ENCODE measurements around the gene CAVIN1.
"Not testable (repeated sequence)": the region's sequence is repeated elsewhere in the genome, so short reads cannot be mapped to it uniquely, and the experiment has no call there.

CAVIN1 gene

DNA sequence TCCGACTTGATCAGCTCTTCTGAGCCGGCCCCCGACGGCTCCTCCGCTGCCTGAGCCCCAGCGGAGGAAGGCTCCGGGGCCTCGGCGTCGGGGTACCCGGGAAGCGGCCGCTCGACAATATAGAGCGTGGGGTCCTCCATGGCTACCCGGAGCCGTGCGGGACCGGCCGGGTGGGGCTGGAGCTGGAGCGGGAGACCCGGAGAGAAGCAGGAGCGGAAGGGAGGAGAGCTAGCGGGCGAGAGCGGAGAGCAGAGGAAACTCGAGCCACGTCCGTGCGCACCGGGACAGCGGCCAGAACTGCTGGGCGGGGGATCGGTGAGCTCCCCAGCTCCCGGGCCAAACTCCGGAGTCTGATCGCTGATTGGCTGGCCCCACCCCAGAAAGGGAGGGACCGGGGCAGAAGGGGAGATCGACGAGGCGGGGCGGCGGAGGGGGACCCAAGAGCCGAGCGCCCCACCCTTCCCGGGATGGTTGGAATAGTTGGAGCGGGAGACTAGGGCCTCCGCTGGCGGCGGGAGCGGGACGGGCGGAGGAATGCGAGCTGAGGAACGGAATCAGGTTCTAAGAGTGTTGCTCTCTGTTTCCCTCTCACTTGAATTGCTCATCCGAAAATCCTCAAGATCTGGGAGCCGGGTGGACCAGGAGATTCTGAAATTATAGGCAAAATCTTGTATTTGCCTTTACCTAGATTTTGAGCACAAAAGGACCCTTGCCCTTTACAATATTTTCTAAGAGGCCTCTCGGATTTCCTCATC, at the start of gene CAVIN1:
Gene CAVIN1 (minus strand): TSS at position 299 of the 755 bp plus-strand sequence. CDS start 159 bp downstream, at position 140.
- DNase-seq, result no peak

GRCh38 chr17:42467889-42468288, 44.8 kb upstream of the CAVIN1 start:
- DNase-seq, result no peak

DNA sequence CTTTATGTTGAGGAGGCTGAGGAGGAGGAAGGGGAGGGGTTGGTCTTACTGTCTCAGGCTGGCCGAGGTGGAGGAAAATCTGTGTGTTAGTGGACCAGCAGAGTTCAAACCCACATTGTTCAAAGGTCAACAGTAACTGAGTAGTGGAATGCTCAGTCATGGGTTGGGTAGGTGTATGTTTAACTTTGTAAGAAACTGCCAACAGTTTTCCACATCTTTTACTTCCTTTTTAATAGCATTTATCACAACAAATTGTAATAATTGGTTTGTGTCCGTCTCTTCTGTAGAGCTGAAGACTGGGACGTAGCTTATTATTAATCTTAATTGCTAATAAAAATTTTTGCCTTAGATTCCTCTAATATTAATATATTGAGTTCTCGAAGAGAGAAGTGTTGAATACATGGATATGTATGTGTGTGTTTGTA, 40.9 kb upstream of the CAVIN1 start:
- no peak for DNase-seq

DNA sequence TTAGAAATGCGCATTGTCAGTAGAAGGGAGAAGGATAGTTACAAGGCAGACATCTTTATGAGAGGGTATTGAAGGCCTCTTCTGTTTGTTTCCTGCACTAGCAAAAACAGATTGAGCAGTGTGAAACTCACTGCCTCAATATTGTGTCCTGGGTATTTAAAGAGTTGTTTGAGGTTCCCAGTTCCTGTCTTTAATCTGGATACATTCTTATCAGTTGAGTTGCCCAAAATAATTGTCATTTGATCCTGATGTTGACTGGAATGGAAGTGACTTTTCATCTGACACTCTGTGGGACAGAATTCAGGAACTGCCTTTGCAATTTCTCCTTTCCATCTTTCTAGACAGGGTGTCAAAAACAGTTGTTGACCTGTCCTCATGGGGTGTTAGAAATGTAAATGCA, 37.3 kb upstream of the CAVIN1 start:
- DNase-seq, result no peak

DNA sequence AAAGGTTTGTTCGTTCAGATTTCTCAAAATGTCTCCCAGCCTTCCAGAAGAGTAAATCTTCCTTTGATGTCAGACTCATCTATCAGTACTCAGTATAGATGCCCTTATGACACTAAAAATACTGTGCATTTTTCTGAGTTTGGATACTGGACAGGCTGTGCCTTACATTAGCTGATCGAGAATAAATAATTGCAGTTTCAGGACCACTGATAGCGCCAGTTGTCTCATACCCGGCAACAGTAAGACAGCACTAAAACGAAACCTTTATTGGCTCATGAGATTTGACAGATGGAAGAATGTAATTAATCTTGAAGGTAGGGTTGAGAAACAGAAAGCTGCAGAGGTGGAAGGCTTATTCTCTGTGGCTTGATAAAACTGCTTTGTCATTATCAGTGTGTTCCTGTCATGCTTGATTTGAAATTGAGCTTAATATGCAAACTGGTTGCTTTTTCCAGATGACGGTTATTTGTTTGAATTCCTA, 36.8 kb upstream of the CAVIN1 start:
- DNase-seq, result no peak

DNA sequence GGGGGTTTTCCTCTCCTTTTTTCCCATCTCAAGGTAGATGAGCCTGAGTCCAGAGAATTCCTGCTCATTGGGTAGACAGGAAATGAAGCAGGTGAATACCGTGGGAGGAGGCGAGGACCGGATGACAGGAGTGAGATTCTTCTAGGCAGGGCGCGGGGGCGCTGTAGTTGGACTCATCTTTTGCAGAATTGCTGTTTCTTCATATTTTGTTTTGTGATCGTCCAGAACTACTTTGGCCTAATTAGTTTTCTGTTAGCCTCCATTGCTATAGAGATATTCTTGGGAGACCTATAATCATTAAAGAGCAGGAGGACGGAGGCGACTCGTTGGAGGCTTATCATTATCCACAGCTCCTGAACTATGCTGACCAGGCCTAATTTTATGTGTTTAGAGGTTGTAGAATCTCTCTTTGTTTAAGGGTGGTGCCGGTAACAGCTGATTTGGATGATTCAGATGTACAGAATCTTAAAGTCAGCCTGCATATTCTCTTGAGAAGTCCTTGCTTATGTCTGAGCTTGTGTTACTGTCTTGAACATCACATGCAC, 36.3 kb upstream of the CAVIN1 start:
- DNase-seq, result peak; percentile 12

GRCh38 chr17:42458497-42459255, 35.6 kb upstream of the CAVIN1 start, which contains the start of gene ATP6V0A1:
ATP6V0A1 (plus strand) TSS chr17:42458878; CDS start chr17:42460895, 2,017 bp downstream.
- DNase-seq, result peak; percentile 83

DNA sequence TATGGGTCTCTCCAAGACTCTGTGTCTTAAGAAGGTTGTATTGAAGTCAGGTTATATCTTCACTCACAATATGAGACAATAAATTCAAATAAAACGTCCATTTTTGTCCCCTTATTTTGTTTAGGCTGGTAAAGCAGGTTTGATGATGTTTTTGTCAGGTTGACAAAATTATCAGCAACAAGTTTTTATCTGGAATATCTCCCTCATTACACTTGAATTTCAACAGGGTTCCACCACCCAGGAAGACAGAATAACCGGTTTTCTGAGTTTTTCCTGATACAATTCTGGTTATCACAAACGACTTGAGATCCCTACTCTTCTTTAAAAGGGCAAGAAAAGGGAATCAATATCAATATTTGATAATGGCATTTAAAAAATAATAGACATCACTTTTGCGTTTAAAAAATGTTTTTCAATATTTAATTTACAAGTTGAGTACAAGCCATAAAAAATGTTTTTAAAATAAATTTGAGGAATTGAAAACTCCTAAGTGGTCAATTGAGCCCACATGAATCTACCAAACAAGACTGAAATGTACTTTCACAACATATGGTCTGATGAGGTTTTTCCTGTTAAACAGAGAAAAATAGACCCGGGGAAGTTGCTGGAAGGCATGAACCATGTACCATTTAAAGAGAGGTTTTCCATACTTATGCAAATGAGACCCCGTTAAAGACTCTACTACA, 34.2 kb upstream of the CAVIN1 start:
- DNase-seq, result no peak

DNA sequence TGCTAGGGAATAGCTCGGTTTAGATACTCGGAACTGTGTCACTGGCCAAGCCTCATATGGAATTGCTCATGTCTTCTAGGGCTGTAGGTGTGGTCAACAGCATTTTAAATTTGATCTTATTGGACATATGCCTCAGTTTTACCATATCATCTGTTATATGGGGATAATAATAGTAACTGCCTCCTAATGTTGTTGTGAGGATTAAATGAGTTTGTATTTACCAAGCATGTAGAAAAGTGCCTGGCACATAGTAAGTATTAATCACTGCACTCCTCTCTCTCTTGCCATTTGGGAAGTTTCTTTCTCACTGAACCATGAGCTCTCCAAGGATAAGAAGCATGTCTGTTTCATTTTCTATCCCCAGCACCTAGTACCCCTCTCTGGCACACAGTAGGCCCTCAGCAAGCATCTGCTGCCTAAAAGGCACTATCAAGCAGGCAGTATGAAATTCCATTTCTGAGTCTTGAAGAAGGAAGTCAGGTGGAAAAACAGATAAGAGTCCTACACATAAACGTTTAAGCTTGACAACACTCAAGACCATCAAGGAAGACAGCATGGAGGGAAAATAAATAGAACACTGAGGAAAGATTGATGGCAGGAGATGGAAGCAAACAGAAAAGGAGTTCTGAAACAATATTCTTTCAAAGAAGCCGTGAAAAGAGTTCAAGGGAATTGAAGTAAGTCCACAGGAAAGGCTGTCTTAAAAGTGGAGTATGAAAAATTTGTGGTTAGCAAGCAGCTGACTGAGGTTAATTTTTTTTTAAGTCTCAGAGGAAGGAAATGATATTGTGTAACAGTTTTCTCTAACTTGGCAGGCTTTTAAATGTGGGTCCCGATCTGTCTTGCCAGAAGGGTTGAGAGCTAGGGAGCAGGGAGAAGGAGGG, 33.4 kb upstream of the CAVIN1 start:
- no peak for DNase-seq

- DNase-seq, result not testable (repeated sequence)
Measured at GRCh38 chr17:42454987-42455386, 31.9 kb upstream of the CAVIN1 start.

DNA sequence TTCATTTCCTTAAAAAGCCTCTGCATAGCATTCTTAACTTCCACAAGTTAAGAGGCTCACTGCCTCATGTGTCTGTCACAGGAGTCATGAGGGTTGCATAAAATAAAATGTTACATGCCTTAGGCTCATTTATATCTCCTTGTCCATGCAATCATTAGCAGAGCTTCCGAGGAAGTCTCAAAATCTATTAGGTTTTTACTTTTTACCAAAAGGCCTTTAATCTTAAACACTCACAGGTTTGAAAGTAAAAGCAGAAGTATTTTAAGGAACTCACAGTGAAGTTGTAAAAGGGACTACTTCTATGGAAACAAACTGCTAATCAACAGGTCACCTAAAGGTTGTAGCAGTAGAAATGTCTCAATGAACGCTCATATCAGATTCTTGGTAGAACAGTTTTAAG, 30.4 kb upstream of the CAVIN1 start:
- DNase-seq, result no peak

DNA sequence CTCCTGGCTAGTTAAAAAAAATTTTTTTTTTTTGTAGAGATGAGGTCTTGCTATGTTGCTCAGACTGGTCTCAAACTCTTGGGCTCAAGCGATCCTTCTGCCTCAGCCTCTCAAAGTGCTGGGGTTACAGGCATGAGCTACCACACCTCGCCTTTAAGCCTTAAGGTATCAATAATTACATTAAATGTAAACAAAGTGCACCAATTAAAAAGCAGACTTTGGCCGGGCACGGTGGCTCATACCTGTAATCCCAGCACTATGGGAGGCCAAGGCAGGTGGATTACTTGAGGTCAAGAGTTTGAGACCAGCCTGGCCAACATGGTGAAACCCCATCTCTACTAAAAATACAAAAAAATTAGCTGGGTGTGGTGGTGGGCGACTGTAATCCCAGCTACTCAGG, 28.2 kb upstream of the CAVIN1 start:
- not testable (repeated sequence) for DNase-seq

GRCh38 chr17:42449838-42450237, 26.8 kb upstream of the CAVIN1 start:
- not testable (repeated sequence) for DNase-seq

GRCh38 chr17:42449176-42449575, 26.1 kb upstream of the CAVIN1 start:
- not testable (repeated sequence) for DNase-seq

GRCh38 chr17:42442196-42442565, 19.1 kb upstream of the CAVIN1 start:
- DNase-seq, result no peak

DNA sequence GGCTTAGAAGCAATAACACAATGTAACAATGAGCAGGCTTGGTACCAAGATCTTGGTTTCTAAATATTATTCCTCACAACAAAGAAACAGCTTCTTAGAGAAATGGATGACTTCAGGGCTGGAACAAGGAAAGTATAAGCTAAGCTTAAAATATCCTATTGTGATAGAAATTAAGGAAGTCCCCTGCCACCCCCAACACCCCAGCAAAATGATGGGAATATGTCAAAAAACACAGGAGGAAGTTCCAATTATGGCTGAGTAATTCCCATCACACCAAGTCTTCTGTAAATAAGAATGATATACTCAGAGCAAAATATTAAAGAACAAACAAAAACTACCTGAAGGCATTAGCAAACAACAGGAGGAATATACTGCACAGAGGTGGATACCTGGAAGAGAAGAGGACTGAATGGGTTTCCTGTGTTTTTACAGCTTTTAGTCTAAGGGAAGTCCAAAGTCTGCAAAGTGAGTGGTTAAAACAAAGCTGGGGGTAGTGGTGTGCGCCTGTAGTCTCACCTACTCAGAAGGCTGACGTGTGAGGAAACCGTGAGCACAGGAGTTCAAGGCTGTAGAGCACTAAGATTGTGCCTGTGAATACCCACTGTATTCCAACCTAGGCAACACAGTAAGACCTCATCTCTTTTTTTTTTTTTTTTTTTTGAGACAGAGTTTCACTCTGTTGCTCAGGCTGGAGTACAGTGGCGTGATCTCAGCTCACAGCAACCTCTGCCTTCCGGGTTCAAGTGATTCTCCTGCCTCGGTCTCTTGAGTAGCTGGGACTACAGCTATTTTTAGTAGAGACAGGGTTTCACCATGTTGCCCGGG, 18.5 kb upstream of the CAVIN1 start:
- DNase-seq, result no peak

DNA sequence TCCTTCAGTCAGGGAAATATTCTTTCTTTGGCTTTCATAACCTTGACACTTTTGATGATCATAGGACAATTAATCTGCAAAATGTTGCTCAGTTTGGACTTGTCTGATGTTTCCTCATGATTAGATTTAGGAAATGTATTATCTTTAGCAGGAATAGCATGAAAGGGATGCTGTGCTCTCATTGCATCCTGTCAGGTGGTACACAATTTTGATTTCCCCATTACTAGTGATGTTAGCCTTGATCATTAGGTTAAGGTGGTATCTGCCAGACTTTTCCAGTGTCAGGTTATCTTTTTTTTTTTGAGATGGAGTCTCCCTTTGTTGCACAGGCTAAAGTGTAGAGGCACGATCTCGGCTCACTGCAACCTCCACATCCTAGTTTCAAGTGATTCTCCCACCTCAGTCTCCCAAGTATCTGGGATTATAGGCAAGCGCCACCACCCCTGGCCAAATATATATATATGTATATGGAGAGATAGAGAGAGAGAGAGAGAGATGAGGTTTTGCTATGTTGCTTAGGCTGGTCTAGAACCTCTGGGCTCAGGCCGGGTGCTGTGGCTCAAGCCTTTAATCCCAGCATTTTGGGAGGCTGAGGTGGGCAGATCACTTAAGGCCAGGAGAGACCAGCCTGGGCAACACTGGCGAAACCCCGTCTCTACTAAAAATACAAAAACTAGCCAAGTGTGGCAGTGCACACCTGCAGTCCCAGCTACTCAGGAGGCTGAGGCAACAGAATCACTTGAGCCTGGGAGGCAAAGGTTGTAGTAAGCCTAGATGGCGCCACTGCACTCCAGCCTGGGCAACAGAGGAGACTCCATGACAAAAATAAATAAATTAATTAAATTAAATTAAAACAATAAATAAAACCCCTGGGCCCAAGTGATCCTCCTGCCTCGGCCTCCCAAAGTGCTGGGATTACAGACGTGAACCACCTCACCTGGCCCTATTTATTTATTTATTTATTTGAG, 15.8 kb upstream of the CAVIN1 start:
- peak; percentile 43 for DNase-seq

DNA sequence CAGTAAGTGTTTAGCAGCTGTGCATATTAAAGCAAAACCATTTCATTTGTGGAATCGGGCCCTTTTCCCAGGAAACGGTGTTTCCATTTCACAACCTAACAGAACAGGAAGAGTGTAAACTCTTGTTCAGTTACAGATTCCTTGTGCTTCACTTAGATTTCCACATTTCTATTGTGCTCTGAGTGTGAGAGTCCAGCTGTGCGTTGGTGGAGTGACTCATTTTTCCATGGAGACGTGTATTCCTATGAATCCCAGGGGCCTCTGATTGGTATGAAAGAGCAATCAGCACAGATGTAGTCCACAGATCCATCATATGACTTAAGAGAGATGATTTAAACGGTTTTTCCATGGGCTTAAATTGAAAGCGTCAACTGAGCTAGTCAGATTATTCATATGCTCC, 13.3 kb upstream of the CAVIN1 start:
- no peak for DNase-seq

DNA sequence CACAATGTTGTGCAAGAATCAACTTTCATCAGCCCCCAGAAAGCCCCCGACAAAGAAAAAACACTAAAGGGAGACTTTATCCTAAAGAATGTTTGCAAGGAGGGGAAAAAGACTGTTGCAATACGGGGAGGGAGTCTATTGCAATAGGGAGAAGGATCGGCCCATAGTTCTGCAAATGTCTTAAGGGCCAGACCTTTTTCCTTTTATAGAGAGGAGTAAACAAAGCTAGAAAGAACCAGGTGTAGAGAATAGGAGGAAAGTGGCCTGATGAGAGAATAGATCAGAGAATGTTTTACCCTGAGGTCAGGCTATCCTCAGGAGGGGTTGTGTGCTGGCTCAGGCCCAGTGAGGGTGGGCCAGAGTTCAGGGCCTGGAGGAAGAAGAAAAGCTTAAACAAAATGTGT, 8.7 kb upstream of the CAVIN1 start:
- DNase-seq, result no peak

Measured in activated CD4-positive, alpha-beta T cell treated with anti-CD3 and anti-CD28 coated beads, Interleukin-2, amount 50 U/mL, for 1 hour (primary cell).